ENCODE results near the gene HARBI1. TPM values are rescaled to one million over a fixed set of nuclear protein-coding genes. Genes with fewer than 3 reads are reported as not detected.

Gene HARBI1
- polyA plus RNA-seq, 1 donor from 2014 or later: 9.5 TPM

DNA sequence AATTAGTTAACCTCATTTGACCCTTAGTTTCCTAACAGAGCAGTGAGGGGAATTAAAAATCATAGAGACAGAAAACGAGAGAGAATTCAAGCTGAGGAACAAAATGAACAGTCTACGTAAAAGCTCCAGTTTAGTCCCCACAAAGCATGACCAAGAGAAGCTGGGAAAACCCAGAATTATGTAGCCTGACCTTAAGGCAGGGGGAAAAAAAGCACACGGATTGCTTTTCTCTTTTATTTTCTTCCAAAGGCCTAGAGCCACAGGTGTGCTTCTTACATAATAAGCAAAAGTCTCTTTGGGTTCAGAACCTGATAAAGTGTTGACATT lies 22.7 kb downstream of the HARBI1 start:
- Histone ChIP-seq H3K9me3 (ENCODE audit: low read length) (no peaks in the 10 kb centered on the region), H3K4me2 (ENCODE audit: low read length) (peak overlapping the region; percentile 35), H3K9ac (ENCODE audit: low read length) (peak overlapping the region; percentile 91), H4K20me1 (ENCODE audit: insufficient read depth) (no peaks in the 10 kb centered on the region), H3K27ac (ENCODE audit: low read length) (peak overlapping the region; percentile 85), H3K36me3 (ENCODE audit: insufficient read depth, low read length) (no peaks in the 10 kb centered on the region), H3K4me3 (ENCODE audit: low read length) (peak overlapping the region; percentile 76), H3K79me2 (replicated peaks; ENCODE audit: insufficient read depth, low read length) (peaks cover 43% of the 10 kb centered on the region), H3K27me3 (ENCODE audit: insufficient read depth, low read depth, low read length) (no peaks in the 10 kb centered on the region), H3F3A (ENCODE audit: insufficient read depth, low read length, poor library complexity, severe bottlenecking) (no peaks in the 10 kb centered on the region), H2AFZ (ENCODE audit: low read depth, low read length) (peak overlapping the region; percentile 46), H3K9me2 (ENCODE audit: insufficient read depth, low read length) (no peaks in the 10 kb centered on the region)
- TF ChIP-seq POLR2AphosphoS5 (IDR thresholded peaks at IDR 0.05) (no peak), SMC3 (conservative IDR thresholded peaks at IDR 0.05; ENCODE audit: poor library complexity) (no peak), EP300 (conservative IDR thresholded peaks at IDR 0.05; ENCODE audit: poor library complexity, severe bottlenecking) (no peak), RAD21 (conservative IDR thresholded peaks at IDR 0.05) (no peak), TAF1 (IDR thresholded peaks at IDR 0.05; ENCODE audit: low read depth) (no peak), MXI1 (conservative IDR thresholded peaks at IDR 0.05; ENCODE audit: poor library complexity, severe bottlenecking) (no peak), EZH2 (IDR thresholded peaks at IDR 0.05; ENCODE audit: borderline replicate concordance, insufficient read depth, low read length, poor library complexity, severe bottlenecking) (no peak)
- TF ChIP-seq, protein P1, sequence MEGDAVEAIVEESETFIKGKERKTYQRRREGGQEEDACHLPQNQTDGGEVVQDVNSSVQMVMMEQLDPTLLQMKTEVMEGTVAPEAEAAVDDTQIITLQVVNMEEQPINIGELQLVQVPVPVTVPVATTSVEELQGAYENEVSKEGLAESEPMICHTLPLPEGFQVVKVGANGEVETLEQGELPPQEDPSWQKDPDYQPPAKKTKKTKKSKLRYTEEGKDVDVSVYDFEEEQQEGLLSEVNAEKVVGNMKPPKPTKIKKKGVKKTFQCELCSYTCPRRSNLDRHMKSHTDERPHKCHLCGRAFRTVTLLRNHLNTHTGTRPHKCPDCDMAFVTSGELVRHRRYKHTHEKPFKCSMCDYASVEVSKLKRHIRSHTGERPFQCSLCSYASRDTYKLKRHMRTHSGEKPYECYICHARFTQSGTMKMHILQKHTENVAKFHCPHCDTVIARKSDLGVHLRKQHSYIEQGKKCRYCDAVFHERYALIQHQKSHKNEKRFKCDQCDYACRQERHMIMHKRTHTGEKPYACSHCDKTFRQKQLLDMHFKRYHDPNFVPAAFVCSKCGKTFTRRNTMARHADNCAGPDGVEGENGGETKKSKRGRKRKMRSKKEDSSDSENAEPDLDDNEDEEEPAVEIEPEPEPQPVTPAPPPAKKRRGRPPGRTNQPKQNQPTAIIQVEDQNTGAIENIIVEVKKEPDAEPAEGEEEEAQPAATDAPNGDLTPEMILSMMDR (IDR thresholded peaks at IDR 0.05; ENCODE audit: poor library complexity, severe bottlenecking): no peak
- TF ChIP-seq, protein P2, sequence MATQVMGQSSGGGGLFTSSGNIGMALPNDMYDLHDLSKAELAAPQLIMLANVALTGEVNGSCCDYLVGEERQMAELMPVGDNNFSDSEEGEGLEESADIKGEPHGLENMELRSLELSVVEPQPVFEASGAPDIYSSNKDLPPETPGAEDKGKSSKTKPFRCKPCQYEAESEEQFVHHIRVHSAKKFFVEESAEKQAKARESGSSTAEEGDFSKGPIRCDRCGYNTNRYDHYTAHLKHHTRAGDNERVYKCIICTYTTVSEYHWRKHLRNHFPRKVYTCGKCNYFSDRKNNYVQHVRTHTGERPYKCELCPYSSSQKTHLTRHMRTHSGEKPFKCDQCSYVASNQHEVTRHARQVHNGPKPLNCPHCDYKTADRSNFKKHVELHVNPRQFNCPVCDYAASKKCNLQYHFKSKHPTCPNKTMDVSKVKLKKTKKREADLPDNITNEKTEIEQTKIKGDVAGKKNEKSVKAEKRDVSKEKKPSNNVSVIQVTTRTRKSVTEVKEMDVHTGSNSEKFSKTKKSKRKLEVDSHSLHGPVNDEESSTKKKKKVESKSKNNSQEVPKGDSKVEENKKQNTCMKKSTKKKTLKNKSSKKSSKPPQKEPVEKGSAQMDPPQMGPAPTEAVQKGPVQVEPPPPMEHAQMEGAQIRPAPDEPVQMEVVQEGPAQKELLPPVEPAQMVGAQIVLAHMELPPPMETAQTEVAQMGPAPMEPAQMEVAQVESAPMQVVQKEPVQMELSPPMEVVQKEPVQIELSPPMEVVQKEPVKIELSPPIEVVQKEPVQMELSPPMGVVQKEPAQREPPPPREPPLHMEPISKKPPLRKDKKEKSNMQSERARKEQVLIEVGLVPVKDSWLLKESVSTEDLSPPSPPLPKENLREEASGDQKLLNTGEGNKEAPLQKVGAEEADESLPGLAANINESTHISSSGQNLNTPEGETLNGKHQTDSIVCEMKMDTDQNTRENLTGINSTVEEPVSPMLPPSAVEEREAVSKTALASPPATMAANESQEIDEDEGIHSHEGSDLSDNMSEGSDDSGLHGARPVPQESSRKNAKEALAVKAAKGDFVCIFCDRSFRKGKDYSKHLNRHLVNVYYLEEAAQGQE (IDR thresholded peaks at IDR 0.05; ENCODE audit: borderline replicate concordance): no peak

DNA sequence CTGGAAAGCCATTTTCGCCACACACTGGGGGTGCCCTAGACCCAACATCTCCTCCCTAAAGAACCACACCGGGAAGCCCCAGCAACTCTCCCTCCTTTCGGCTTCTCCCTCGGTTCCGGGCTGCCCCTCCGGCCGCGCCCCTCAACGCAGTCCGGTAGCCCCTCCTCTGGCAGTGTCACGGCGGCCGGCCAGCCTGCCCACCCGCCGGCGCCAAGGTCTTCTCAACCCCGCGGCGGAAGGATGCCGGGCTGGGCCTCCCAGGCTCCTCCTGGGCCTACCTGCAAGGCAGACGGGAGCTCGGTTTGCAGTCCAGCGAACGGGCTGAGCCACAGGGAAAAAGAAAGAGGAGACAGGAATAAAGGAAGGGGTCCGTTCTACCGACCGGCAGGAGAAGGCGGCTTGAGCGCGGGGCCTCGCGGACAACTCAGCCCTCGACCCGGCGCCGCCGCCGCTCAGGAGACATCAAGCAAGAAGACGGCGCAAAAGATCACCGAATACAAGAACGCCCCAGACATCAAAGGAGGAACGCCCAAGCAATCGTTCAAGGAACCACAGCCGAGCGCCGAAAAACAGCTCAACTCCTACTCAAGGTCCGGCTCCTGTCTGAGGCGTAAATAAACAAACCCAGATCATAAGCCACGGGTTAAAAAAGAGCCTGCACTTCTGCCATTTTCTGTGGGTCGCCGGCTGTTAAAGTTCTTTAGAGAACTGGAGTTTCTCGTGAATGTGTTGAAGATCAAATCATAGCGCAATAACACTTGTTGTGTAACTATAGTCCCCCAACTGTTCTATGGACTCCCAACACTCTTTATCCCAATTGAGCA lies 23.3 kb downstream of the HARBI1 start, which contains the start of gene AMBRA1:
Gene AMBRA1, minus strand, starts transcription at position 474 of the 824 bp plus-strand sequence. CDS start 45,643 bp downstream, outside the sequence.
- no peaks in the 10 kb centered on the region for H3K9me2 ChIP-seq (ENCODE audit: insufficient read depth, low read length)
- no peaks in the 10 kb centered on the region for H3K9me3 ChIP-seq (ENCODE audit: low read length)
- peak within 1 kb of the TSS; percentile 91 for H3K9ac ChIP-seq (ENCODE audit: low read length)
- peak within 1 kb of the TSS; percentile 85 for H3K27ac ChIP-seq (ENCODE audit: low read length)
- no peaks in the 10 kb centered on the region for H3F3A ChIP-seq (ENCODE audit: insufficient read depth, low read length, poor library complexity, severe bottlenecking)
- H4K20me1 ChIP-seq (ENCODE audit: insufficient read depth): no peaks in the 10 kb centered on the region
- H3K4me2 ChIP-seq (ENCODE audit: low read length): peak within 1 kb of the TSS; percentile 75
- TF ChIP-seq, protein P1 (IDR thresholded peaks at IDR 0.05; ENCODE audit: poor library complexity, severe bottlenecking): no peak
- TF ChIP-seq, protein P2 (IDR thresholded peaks at IDR 0.05; ENCODE audit: borderline replicate concordance): peak; percentile 75
- peak; percentile 27 for TF ChIP-seq SMC3 (conservative IDR thresholded peaks at IDR 0.05; ENCODE audit: poor library complexity)
- TF ChIP-seq EZH2 (IDR thresholded peaks at IDR 0.05; ENCODE audit: borderline replicate concordance, insufficient read depth, low read length, poor library complexity, severe bottlenecking): no peak
- peak; percentile 72 for TF ChIP-seq TAF1 (IDR thresholded peaks at IDR 0.05; ENCODE audit: low read depth)
- TF ChIP-seq POLR2AphosphoS5 (IDR thresholded peaks at IDR 0.05): peak; percentile 93
- TF ChIP-seq EP300 (conservative IDR thresholded peaks at IDR 0.05; ENCODE audit: poor library complexity, severe bottlenecking): no peak
- peak; percentile 64 for TF ChIP-seq MXI1 (conservative IDR thresholded peaks at IDR 0.05; ENCODE audit: poor library complexity, severe bottlenecking)
- TF ChIP-seq RAD21 (conservative IDR thresholded peaks at IDR 0.05): peak; percentile 34
- peak within 1 kb of the TSS; percentile 76 for H3K4me3 ChIP-seq (ENCODE audit: low read length)
- peaks cover 49% of the 10 kb centered on the region for H3K79me2 ChIP-seq (replicated peaks; ENCODE audit: insufficient read depth, low read length)
- H2AFZ ChIP-seq (ENCODE audit: low read depth, low read length): peak within 1 kb of the TSS; percentile 62
- H3K27me3 ChIP-seq (ENCODE audit: insufficient read depth, low read depth, low read length): no peaks in the 10 kb centered on the region
- no peaks in the 10 kb centered on the region for H3K36me3 ChIP-seq (ENCODE audit: insufficient read depth, low read length)
